NB4 (cell line): ENCODE data around the gene TBCC.

Experiments used
- DNase-seq: peaks from one replicate; pipeline ENCODE4 v3.0.0; 2010; ENCODE audit warnings: low read depth
- H3K4me3 ChIP-seq: one replicate; pipeline ENCODE4 v1.5.1; 2011; ENCODE audit warnings: mild to moderate bottlenecking, low read depth, low read length, moderate library complexity
- CTCF ChIP-seq: IDR thresholded peaks from one replicate; pipeline ENCODE4 v1.5.1; 2012; ENCODE audit warnings: low read depth, low read length
- MAX ChIP-seq: IDR thresholded peaks from 2 replicates; pipeline ENCODE4 v1.6.1; 2011; ENCODE audit warnings: low read depth, low read length
- MYC ChIP-seq: IDR thresholded peaks from 2 replicates; pipeline ENCODE4 v1.6.1; 2011; ENCODE audit warnings: low read depth, low read length
- POLR2A ChIP-seq: IDR thresholded peaks from 2 replicates; pipeline ENCODE4 v1.6.1; 2011; ENCODE audit warnings: mild to moderate bottlenecking; ENCODE audit not compliant: insufficient read length; ENCODE audit errors: extremely low read depth

TBCC gene

GRCh38 chr6:42745640-42746462, at the start of gene TBCC:
Gene TBCC, minus strand, starts transcription at chr6:42746103. Its CDS starts 30 bp downstream, at chr6:42746073.
- TF ChIP-seq CTCF (no peak), MYC (no peak), MAX (peak; percentile 64), POLR2A (peak; percentile 91)
- DNase-seq = peak; percentile 99

GRCh38 chr6:42795651-42796050, 49.7 kb upstream of the TBCC start:
- TF ChIP-seq POLR2A = no peak
- no peak for TF ChIP-seq MYC
- no peak for TF ChIP-seq CTCF
- no peak for TF ChIP-seq MAX
- H3K4me3 ChIP-seq = no peak overlapping the region
- DNase-seq = no peak

More at GRCh38 chr6:42745640-42746462, at the start of gene TBCC:
- H3K4me3 ChIP-seq = peak within 1 kb of the TSS; percentile 99

GRCh38 chr6:42791706-42792320, 45.9 kb upstream of the TBCC start:
- TF ChIP-seq POLR2A (no peak), MYC (no peak), MAX (no peak), CTCF (no peak)
- no peak overlapping the region for H3K4me3 ChIP-seq
- no peak for DNase-seq

- TF ChIP-seq CTCF (no peak), MAX (no peak), MYC (no peak), POLR2A (no peak)
- DNase-seq = no peak
- no peak overlapping the region for H3K4me3 ChIP-seq
Measured at GRCh38 chr6:42790549-42791181, 44.8 kb upstream of the TBCC start.

GRCh38 chr6:42788671-42789070, 42.8 kb upstream of the TBCC start:
- no peak overlapping the region for H3K4me3 ChIP-seq
- no peak for DNase-seq
- TF ChIP-seq MYC (no peak), POLR2A (no peak), MAX (no peak), CTCF (no peak)
